Esophagus muscularis mucosa (tissue), 4 donors: ENCODE data around the gene MRPL9. TPM values are rescaled to one million over a fixed set of nuclear protein-coding genes. Genes with fewer than 3 reads are reported as not detected.
"Not testable (repeated sequence)": the region's sequence is repeated elsewhere in the genome, so short reads cannot be mapped to it uniquely, and the experiment has no call there.

Experiments used
- DNase-seq: peaks from one replicate; pipeline ENCODE4 v3.0.0-alpha.2; 2017; ENCODE audit errors: extremely low spot score
- H3K27ac ChIP-seq, 4 donors: fragments of 200-600 bp; sonication (generic); replicated peaks in 1 of 4; 1 replicate in 3 of 4; 2 replicates in 1 of 4; pipeline ENCODE4 v1.5.1; 2016 to 2019; ENCODE audit warnings: mild to moderate bottlenecking in 1 of 4
- H3K27me3 ChIP-seq, 4 donors: fragments of 200-600 bp; sonication (generic); one replicate each; pipeline versions ENCODE4 v1.5.1 to v1.6.0; 2016 to 2019
- H3K36me3 ChIP-seq, 4 donors: fragments of 200-600 bp; sonication (generic); one replicate each; pipeline ENCODE4 v1.5.1; 2016 to 2019
- H3K4me1 ChIP-seq, 4 donors: fragments of 200-600 bp; sonication (generic); one replicate each; pipeline ENCODE4 v1.5.1; 2016 to 2019
- H3K4me3 ChIP-seq, 4 donors: fragments of 200-600 bp; sonication (generic); 1 replicate in 2 of 4; 2 replicates in 2 of 4; pipeline ENCODE4 v1.5.1; 2016 to 2019; ENCODE audit warnings: mild to moderate bottlenecking in 4 of 4, moderate library complexity in 1 of 4
- H3K9me3 ChIP-seq, 4 donors: fragments of 200-600 bp; sonication (generic); 1 replicate in 3 of 4; 2 replicates in 1 of 4; pipeline ENCODE4 v1.5.1; 2016 to 2019
- CTCF ChIP-seq, 3 experiments: fragments of 200-600 bp in 2 of 3; fragments of 450-650 bp in 1 of 3; sonication (generic) in 2 of 3; IDR thresholded peaks; one replicate each; pipeline ENCODE4 v1.5.1; 2017 to 2019; ENCODE audit warnings: antibody characterized with exemption in 3 of 3, mild to moderate bottlenecking in 2 of 3, moderate library complexity in 1 of 3
- EP300 ChIP-seq: sonication (generic); formaldehyde crosslinking; IDR thresholded peaks from one replicate; pipeline ENCODE4 v1.6.1; 2017; ENCODE audit warnings: antibody characterized with exemption
- POLR2A ChIP-seq: fragments of 450-650 bp; IDR thresholded peaks from one replicate; pipeline ENCODE4 v1.6.1; 2017; ENCODE audit warnings: antibody characterized with exemption, moderate library complexity, mild to moderate bottlenecking, low read depth
- POLR2AphosphoS5 ChIP-seq, 2 donors: sonication (generic); formaldehyde crosslinking; IDR thresholded peaks; one replicate each; pipeline ENCODE4 v1.6.1; 2017; ENCODE audit warnings: antibody characterized with exemption in 2 of 2
- WGBS: methylation state at CpG from one replicate; pipeline ENCODE4 v1.1.5; 2018; 5-methylcytosine and 5-hydroxymethylcytosine counted together
- intact Hi-C: fragments of 100-400 bp; cut with DNase I; formaldehyde crosslinking; loops from one replicate; pipeline ENCODE4 v1.15.1; 2023
- total RNA-seq, 4 donors: library from RNA; depleted of rRNA; stranded (reverse); fragments of >200 nt; gene quantifications; one replicate each; pipeline versions ENCODE4 v1.1.0 to v1.2.1, GENCODE V29; 2016

The MRPL9 gene
- total RNA-seq, 4 donors from 2014 or later, result 49.8 to 57.0 (median 56.5) TPM

DNA sequence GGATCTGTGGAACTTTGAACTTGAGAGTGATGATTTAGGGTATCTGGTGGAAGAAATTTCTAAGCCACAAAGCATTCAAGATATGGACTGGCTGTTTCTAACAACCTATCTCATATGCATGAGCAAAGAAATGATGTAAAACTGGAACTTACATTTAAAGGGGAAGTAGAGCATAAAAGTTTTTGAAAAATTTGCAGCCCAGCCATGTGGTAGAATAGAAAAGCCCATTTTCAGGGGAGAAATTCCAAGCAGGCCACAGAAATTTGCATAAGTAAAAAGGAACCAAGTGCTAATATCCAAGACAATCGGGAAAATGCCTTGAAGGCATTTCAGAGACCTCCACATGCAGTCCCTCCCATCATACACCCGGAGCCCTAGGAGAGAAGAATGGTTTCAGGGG, 26.3 kb downstream of the MRPL9 start:
- no peaks in the 10 kb centered on the region for H3K36me3 ChIP-seq
- intact Hi-C loops, result loop anchor here (5.0 kb wide), 1 partner anchor 295 kb away; no protein-coding TSS in a partner anchor
- no peaks in the 10 kb centered on the region for H3K9me3 ChIP-seq
- no peak overlapping the region for H3K27ac ChIP-seq
- WGBS, result 82% methylated on average over 2 of the region's 2 CpGs
- TF ChIP-seq POLR2A, result no peak
- TF ChIP-seq POLR2AphosphoS5 (IDR thresholded peaks at IDR 0.05), result no peak
- no peak for TF ChIP-seq EP300
- no peak for TF ChIP-seq CTCF (IDR thresholded peaks at IDR 0.05)
- H3K27me3 ChIP-seq, result no peaks in the 10 kb centered on the region
- H3K4me3 ChIP-seq, result no peak overlapping the region
- DNase-seq, result no peak
- H3K4me1 ChIP-seq, result peaks cover 0 to 8% (median 4%) of the 10 kb centered on the region in 4 donors

DNA sequence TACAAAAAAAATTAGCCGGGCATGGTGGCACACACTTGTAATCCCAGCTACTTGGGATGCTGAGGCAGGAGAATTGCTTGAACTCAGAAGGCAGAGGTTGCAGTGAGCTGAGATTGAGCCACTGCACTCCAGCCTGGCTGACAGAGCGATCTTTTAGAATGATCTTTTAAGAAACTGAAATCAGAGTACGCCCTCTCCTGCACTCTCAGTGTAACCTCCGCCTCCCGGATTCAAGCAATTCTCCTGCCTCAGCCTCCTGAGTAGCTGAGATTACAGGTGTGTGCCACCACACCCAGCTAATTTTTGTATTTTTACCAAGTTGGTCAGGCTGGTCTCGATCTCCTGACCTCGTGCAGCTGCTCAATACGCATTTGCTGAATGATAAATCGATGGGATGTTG, 29.3 kb downstream of the MRPL9 start:
- H3K9me3 ChIP-seq, H3K36me3 ChIP-seq, H3K27me3 ChIP-seq, H3K4me3 ChIP-seq, DNase-seq, H3K27ac ChIP-seq: not testable (repeated sequence)
- intact Hi-C loops, result loop anchor here (2.0 to 5.0 kb wide), 4 partner anchors 41 to 199 kb away; no protein-coding TSS in a partner anchor
- WGBS, result 97% methylated on average over 9 of the region's 9 CpGs
- peaks cover 0 to 10% (median 4%) of the 10 kb centered on the region in 4 donors for H3K4me1 ChIP-seq

DNA sequence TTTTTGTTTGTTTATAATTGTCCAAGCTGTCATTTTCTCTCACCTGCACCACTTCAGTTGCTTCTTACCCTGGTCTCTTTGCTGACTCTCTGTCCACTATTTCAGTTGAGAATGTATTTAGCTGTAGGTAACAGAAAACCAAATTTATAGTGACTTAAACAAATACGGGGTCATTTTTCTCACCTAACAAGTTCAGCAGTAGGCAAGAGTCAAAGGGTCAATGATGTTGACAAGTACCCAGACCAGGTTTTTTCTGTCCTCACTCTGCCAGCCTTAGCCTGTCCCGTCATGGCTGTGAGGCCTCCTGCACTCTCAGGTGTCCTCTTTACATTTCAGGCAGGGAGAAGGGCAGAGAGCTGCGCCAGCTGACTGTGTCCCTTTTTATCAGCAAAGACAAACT, 30.2 kb downstream of the MRPL9 start:
- Histone ChIP-seq H3K4me3 (no peak overlapping the region), H3K9me3 (no peaks in the 10 kb centered on the region), H3K27ac (no peak overlapping the region), H3K4me1 (peaks cover 4 to 19% (median 13%) of the 10 kb centered on the region in 4 donors), H3K36me3 (no peaks in the 10 kb centered on the region), H3K27me3 (no peaks in the 10 kb centered on the region)
- intact Hi-C loops, result loop anchor here (5.0 kb wide), 1 partner anchor 126 kb away; no protein-coding TSS in a partner anchor
- DNase-seq, result no peak
- TF ChIP-seq POLR2AphosphoS5 (IDR thresholded peaks at IDR 0.05), result no peak
- TF ChIP-seq CTCF (IDR thresholded peaks at IDR 0.05), result no peak
- TF ChIP-seq EP300, result no peak
- no peak for TF ChIP-seq POLR2A
- WGBS, result 88% methylated on average over 3 of the region's 3 CpGs

DNA sequence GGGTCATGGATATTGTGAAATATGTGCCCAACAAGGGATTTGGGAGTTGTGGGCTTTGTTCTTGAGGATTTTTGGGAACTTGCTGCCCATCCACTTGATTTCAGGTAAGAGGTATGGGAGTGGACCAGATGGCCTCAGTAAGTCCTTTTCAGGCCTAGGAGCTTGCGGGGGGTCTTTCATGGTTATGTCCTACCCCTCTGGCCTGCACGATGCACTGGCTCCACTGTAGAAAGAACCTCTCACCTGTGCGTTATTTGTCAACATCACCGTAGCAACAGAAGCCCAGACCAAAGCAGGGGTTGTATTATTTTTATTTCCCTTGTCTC, 33.4 kb downstream of the MRPL9 start:
- intact Hi-C loops, result loop anchor here (5.0 kb wide), 1 partner anchor 123 kb away; no protein-coding TSS in a partner anchor
- no peaks in the 10 kb centered on the region for H3K36me3 ChIP-seq
- 81% methylated on average over 4 of the region's 4 CpGs for whole genome bisulfite sequencing
- DNase-seq, result no peak
- no peak overlapping the region for H3K4me3 ChIP-seq
- TF ChIP-seq EP300, result no peak
- no peak overlapping the region for H3K27ac ChIP-seq
- no peaks in the 10 kb centered on the region for H3K27me3 ChIP-seq
- H3K9me3 ChIP-seq, result no peaks in the 10 kb centered on the region
- peaks cover 8 to 25% (median 17%) of the 10 kb centered on the region in 4 donors for H3K4me1 ChIP-seq

DNA sequence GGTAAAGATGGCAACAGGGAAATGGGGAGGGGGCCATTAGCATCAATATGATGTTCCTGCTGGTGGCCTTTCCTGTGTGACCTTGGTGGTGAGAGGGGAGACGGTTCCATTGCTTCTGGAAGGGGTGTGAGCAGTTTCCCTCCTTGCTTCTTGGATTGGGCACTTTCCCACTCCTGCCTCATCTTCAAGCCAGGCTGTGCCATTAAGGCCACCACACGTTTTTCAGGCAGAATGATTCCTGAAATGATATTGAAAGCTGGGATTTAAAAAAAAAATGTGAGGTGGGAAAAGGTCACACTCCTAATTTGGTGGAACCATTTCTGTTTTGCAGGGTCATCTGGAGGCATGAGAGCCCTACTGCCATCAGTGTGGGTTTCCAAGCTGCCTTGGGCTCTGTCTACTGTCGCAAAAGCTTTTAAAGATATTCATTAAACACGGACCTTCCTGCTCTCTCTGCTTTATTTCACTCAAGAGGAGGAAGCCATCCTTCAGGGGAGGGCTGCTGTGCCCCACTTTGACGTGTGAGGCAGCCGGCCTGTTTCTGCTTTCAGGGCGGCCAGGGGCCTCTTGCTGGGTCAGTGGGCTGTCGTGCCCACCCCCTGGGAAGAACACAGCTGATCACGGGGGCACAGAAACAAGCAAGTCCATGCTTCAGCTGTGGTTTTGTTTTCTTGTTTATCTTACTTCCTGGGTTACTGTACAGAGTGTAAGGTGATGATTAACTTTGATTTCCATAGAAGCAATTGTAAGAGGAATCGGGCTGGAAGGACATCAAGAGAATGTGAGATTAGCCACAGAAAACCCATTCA, 33.9 kb downstream of the MRPL9 start:
- WGBS, result 74% methylated on average over 10 of the region's 10 CpGs
- H3K27ac ChIP-seq, result peak overlapping the region; percentile 76 to 83 (median 80)
- no peak overlapping the region for H3K4me3 ChIP-seq
- no peaks in the 10 kb centered on the region for H3K27me3 ChIP-seq
- no peak for DNase-seq
- no peaks in the 10 kb centered on the region for H3K9me3 ChIP-seq
- no peak for TF ChIP-seq POLR2A
- TF ChIP-seq POLR2AphosphoS5 (IDR thresholded peaks at IDR 0.05), result no peak
- TF ChIP-seq CTCF (IDR thresholded peaks at IDR 0.05), result no peak
- no peak for TF ChIP-seq EP300
- H3K36me3 ChIP-seq, result no peaks in the 10 kb centered on the region
- intact Hi-C loops, result no loop called here
- H3K4me1 ChIP-seq, result peaks cover 8 to 21% (median 16%) of the 10 kb centered on the region in 4 donors
